ENCODE measurements around the gene NFATC3.
"Not testable (repeated sequence)": the region's sequence is repeated elsewhere in the genome, so short reads cannot be mapped to it uniquely, and the experiment has no call there.

The NFATC3 gene

GRCh38 chr16:68126395-68126794, 41.2 kb downstream of the NFATC3 start:
- DNase-seq, result no peak

GRCh38 chr16:68128577-68129305, 43.6 kb downstream of the NFATC3 start:
- no peak for DNase-seq

- no peak for DNase-seq
These were observed 45.4 kb downstream of the NFATC3 start for GRCh38 chr16:68130520-68130919.

GRCh38 chr16:68131813-68132706, 46.9 kb downstream of the NFATC3 start:
- no peak for DNase-seq

- not testable (repeated sequence) for DNase-seq
These were observed 47.8 kb downstream of the NFATC3 start for GRCh38 chr16:68133000-68133399.

GRCh38 chr16:68134644-68135043, 49.5 kb downstream of the NFATC3 start:
- DNase-seq, result no peak

- DNase-seq, result no peak
These were observed 51.3 kb downstream of the NFATC3 start for GRCh38 chr16:68136515-68136914.

- no peak for DNase-seq
These were observed 58.8 kb downstream of the NFATC3 start for GRCh38 chr16:68144008-68144407.

GRCh38 chr16:68146585-68146984, 61.4 kb downstream of the NFATC3 start:
- DNase-seq, result no peak

GRCh38 chr16:68147444-68147843, 62.3 kb downstream of the NFATC3 start:
- DNase-seq, result no peak

- DNase-seq, result no peak
These were observed 64.4 kb downstream of the NFATC3 start for GRCh38 chr16:68149596-68149995.

- DNase-seq, result no peak
These were observed 70.3 kb downstream of the NFATC3 start for GRCh38 chr16:68155425-68155824.

GRCh38 chr16:68162413-68162812, 77.2 kb downstream of the NFATC3 start:
- no peak for DNase-seq

GRCh38 chr16:68163275-68163674, 78.1 kb downstream of the NFATC3 start:
- not testable (repeated sequence) for DNase-seq

- no peak for DNase-seq
These were observed 81.1 kb downstream of the NFATC3 start for GRCh38 chr16:68166264-68166663.

- no peak for DNase-seq
These were observed 94.1 kb downstream of the NFATC3 start for GRCh38 chr16:68179196-68179795.

GRCh38 chr16:68179855-68180254, 94.7 kb downstream of the NFATC3 start:
- no peak for DNase-seq

- no peak for DNase-seq
These were observed 97.9 kb downstream of the NFATC3 start for GRCh38 chr16:68183046-68183445.

GRCh38 chr16:68186877-68187276, 101.7 kb downstream of the NFATC3 start:
- DNase-seq, result no peak

- no peak for DNase-seq
These were observed 102.3 kb downstream of the NFATC3 start for GRCh38 chr16:68187505-68187904.

- no peak for DNase-seq
These were observed 103.0 kb downstream of the NFATC3 start for GRCh38 chr16:68188170-68188569.

- DNase-seq, result no peak
These were observed 104.9 kb downstream of the NFATC3 start for GRCh38 chr16:68190081-68190480.

- no peak for DNase-seq
These were observed 105.8 kb downstream of the NFATC3 start for GRCh38 chr16:68190736-68191510.

Measured in activated effector memory CD4-positive, alpha-beta T cell treated with anti-CD3 and anti-CD28 coated beads, Interleukin-2, amount 50 U/mL, for 16 hours (primary cell).